Aorta (tissue), 5 donors: Measurements from ENCODE around the gene FRY. TPM values are rescaled to one million over a fixed set of nuclear protein-coding genes. Genes with fewer than 3 reads are reported as not detected.

Source experiments
- ATAC-seq: fragments of 200-7000 bp; cut with Tn5 transposase; one replicate; pipeline ENCODE4 v1.9.1; 2022; ENCODE audit warnings: moderate library complexity; ENCODE audit not compliant: low FRiP score
- DNase-seq, 2 donors: peaks; one replicate each; pipeline ENCODE4 v3.0.0-alpha.2; 2020
- H3K27ac ChIP-seq, 2 donors: one replicate each; pipeline ENCODE4 v1.5.1; 2013; ENCODE audit warnings: low read length in 2 of 2, mild to moderate bottlenecking in 2 of 2, moderate library complexity in 2 of 2, control low read depth in 1 of 2, inconsistent platforms in 1 of 2, low read depth in 1 of 2
- H3K27me3 ChIP-seq, 2 donors: one replicate each; pipeline ENCODE4 v1.6.1; 2013; ENCODE audit warnings: control low read depth in 1 of 2, low read length in 1 of 2, mild to moderate bottlenecking in 1 of 2, moderate library complexity in 1 of 2; ENCODE audit not compliant: insufficient read depth in 2 of 2, control insufficient read depth in 1 of 2
- H3K36me3 ChIP-seq, 2 donors: one replicate each; pipeline ENCODE4 v1.6.1; 2013; ENCODE audit warnings: control low read depth in 1 of 2, low read length in 1 of 2, mild to moderate bottlenecking in 1 of 2; ENCODE audit not compliant: insufficient read depth in 2 of 2, control insufficient read depth in 1 of 2
- H3K4me1 ChIP-seq, 2 donors: one replicate each; pipeline ENCODE4 v1.6.1; 2013; ENCODE audit warnings: low read length in 2 of 2, control low read depth in 1 of 2, mild to moderate bottlenecking in 1 of 2, moderate library complexity in 1 of 2; ENCODE audit not compliant: insufficient read depth in 2 of 2, control insufficient read depth in 1 of 2
- H3K4me3 ChIP-seq, 2 donors: one replicate each; pipeline ENCODE4 v1.5.1; 2013; ENCODE audit warnings: low read length in 2 of 2, control low read depth in 1 of 2, mild to moderate bottlenecking in 1 of 2
- H3K9me3 ChIP-seq: one replicate; pipeline ENCODE4 v1.6.1; 2013; ENCODE audit warnings: mild to moderate bottlenecking, low read length; ENCODE audit not compliant: control insufficient read depth
- WGBS, 2 donors: extraction: QIAGEN DNeasy Blood & Tissue Kit; methylation state at CpG; one replicate each; pipeline ENCODE4 v1.1.7; 2013; 5-methylcytosine and 5-hydroxymethylcytosine counted together
- intact Hi-C, 2 donors: fragments of 100-400 bp; cut with DNase I; formaldehyde crosslinking; loops; one replicate each; pipeline versions ENCODE4 v1.14.2 to v1.15.0; 2022
- polyA plus RNA-seq, 2 donors: library from polyadenylated mRNA; stranded (reverse); fragments of 200-250 nt; gene quantifications; one replicate each; pipeline ENCODE4 v1.2.3, GENCODE V29; 2013
- total RNA-seq, 2 donors: library from RNA; stranded (reverse); fragmentation: NEBNext Ultra II Directional; extraction: Animal tissue kit (Norgen Biotek cat#: 25700); gene quantifications; one replicate each; pipeline ENCODE4 v1.2.1, GENCODE V29; 2021
- donor health status: healthy with polysubstance abuse.
- donor health status: Bipolar disorder and iron deficiency.
- donor health status: DM: no; HTN: no; CAD: no.
- donor health status: DM: no; HTN: no; CAD: no.
- donor health status: DM: yes; HTN: yes; CAD: no.

The FRY gene
- total and polyA plus RNA-seq, 4 donors: 24.8 to 328 (median 95.0) TPM

DNA sequence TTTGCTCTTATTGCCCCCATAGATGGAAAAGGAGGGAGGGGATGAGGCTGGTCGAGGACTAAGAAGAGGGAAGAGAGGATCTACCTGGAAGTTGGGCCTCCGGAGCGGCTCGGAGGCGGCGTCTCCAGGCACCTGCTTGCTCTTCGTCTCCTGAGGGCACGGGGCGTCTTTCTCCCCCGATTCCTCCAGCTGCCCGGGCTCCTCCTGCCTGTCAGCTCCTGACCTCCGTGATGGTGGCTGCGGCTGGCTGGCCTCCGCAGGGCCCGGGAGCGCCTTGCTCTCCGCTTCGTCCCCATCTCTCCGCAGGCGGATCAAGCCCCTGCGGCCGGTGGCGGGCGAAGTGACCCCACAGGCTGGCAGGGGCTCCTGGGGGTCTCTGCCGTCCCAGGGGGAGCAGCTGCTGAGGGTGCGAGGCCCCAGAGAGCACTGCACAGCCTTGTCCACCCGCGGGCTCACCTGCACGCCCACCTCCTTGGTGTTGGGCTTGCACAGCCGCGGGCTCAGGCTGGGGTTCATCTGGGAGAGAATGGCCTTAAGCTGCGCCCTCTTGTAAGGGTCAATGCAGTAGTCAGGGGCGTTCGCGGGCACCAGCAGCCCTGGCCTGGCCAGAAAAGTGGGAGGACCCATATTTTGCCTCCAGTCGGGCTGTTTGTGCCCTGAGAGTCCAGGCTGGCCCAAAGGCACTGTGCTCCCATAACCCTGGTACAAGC lies 279.8 kb downstream of the FRY start:
- DNase-seq (no peak), ATAC-seq (no peak)
- Histone ChIP-seq H3K27me3 (no peaks in the 10 kb centered on the region), H3K9me3 (no peaks in the 10 kb centered on the region), H3K4me3 (no peak overlapping the region), H3K36me3 (no peaks in the 10 kb centered on the region), H3K4me1 (no peaks in the 10 kb centered on the region), H3K27ac (no peak overlapping the region)
- 91 to 93% methylated on average over 36 of the region's 36 CpGs for WGBS, 2 donors
- intact Hi-C loops: loop anchor here (2.0 to 5.0 kb wide), 4 partner anchors 64 to 401 kb away; no protein-coding TSS in a partner anchor

DNA sequence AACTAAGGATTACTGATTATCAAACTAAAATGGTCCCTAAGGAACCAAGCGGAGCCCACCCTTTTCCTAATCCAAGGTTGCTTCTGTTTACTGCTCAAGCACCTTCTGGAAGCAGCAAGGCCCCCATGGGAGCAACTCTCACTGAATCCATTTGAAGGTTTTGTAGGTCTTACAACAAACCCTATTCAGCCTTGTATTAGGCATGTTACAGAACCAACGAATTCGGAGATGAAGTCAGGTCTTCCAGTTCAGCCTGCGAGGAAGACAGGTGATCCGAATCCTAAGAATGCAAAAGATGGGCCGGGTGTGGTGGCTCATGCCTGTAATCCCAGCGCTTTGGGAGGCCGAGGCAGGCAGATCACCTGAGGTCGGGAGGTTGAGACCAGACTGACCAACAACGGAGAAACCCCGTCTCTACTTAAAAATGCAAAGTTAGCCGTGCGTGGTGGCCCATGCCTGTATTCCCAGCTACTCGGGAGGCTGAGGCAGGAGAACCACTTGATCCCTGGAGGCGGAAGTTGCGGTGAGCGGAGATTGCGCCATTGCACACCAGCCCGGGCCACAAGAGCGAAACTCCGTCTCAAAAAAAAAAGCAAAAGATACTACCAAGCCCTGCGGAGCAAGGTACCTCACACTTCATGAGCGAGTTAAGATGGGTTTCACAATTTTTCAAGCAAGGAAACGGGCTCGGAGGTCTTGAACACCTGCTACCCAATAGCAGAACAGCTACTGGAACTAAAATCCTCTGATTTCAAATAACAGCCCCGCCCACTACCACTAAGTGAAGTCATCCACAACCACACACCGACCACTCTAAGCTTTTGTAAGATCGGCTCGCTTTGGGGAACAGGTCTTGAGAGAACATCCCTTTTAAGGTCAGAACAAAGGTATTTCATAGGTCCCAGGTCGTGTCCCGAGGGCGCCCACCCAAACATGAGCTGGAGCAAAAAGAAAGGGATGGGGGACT lies 283.0 kb downstream of the FRY start:
- Histone ChIP-seq H3K4me1 (no peaks in the 10 kb centered on the region), H3K27me3 (no peaks in the 10 kb centered on the region), H3K36me3 (no peaks in the 10 kb centered on the region), H3K4me3 (peak overlapping the region; percentile 56 to 77), H3K27ac (peak overlapping the region; percentile 65 to 98), H3K9me3 (no peaks in the 10 kb centered on the region)
- intact Hi-C loops: loop anchor here (5.0 kb wide), 4 partner anchors 67 to 402 kb away; partner anchors contain the start of gene N4BP2L2 (in 1 of the 2)
- ATAC-seq (peak; percentile 69), DNase-seq (peak; percentile 82)
- 73 to 78% methylated on average over 32 of the region's 32 CpGs for WGBS, 2 donors

GRCh38 chr13:32315238-32316027 lies 283.9 kb downstream of the FRY start, which contains the start of the genes BRCA2 and ZAR1L:
Gene BRCA2, plus strand, starts transcription at chr13:32315508. Its CDS starts 953 bp downstream, at chr13:32316461.
Gene ZAR1L, minus strand, starts transcription at chr13:32315363. Its CDS starts 3,438 bp downstream, at chr13:32311925.
- peak within 1 kb of the TSS; percentile 65 to 98 for H3K27ac ChIP-seq
- DNase-seq (peak; percentile 96 to 97), ATAC-seq (peak; percentile 98)
- H3K4me1 ChIP-seq: no peaks in the 10 kb centered on the region
- intact Hi-C loops: loop anchor here in 1 of 2 donors (5.0 kb wide), 1 partner anchor 222 kb away; the partner anchor contains the start of gene N4BP2L2
- WGBS, 2 donors: 0 to 1% methylated on average over 60 of the region's 60 CpGs
- H3K9me3 ChIP-seq: no peaks in the 10 kb centered on the region
- H3K36me3 ChIP-seq: no peaks in the 10 kb centered on the region
- H3K27me3 ChIP-seq: no peaks in the 10 kb centered on the region
- peak within 1 kb of the TSS; percentile 56 to 89 for H3K4me3 ChIP-seq

DNA sequence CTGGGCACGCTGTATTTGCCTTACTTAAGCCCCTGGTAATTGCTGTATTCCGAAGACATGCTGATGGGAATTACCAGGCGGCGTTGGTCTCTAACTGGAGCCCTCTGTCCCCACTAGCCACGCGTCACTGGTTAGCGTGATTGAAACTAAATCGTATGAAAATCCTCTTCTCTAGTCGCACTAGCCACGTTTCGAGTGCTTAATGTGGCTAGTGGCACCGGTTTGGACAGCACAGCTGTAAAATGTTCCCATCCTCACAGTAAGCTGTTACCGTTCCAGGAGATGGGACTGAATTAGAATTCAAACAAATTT lies 284.4 kb downstream of the FRY start:
- intact Hi-C loops: loop anchor here in 1 of 2 donors (5.0 kb wide), 1 partner anchor 221 kb away; the partner anchor contains the start of gene N4BP2L2
- WGBS, 2 donors: 0% methylated on average over 13 of the region's 13 CpGs
- Histone ChIP-seq H3K27ac (peak overlapping the region in 1 of 2 donors; percentile 85), H3K4me3 (peak overlapping the region; percentile 56 to 89), H3K4me1 (no peaks in the 10 kb centered on the region), H3K9me3 (no peaks in the 10 kb centered on the region), H3K36me3 (no peaks in the 10 kb centered on the region), H3K27me3 (no peaks in the 10 kb centered on the region)
- ATAC-seq: no peak
- no peak for DNase-seq

DNA sequence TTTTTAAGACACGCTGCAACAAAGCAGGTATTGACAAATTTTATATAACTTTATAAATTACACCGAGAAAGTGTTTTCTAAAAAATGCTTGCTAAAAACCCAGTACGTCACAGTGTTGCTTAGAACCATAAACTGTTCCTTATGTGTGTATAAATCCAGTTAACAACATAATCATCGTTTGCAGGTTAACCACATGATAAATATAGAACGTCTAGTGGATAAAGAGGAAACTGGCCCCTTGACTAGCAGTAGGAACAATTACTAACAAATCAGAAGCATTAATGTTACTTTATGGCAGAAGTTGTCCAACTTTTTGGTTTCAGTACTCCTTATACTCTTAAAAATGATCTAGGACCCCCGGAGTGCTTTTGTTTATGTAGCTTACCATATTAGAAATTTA lies 284.9 kb downstream of the FRY start:
- 34 to 37% methylated on average over 6 of the region's 6 CpGs for WGBS, 2 donors
- Histone ChIP-seq H3K9me3 (no peaks in the 10 kb centered on the region), H3K27ac (no peak overlapping the region), H3K36me3 (no peaks in the 10 kb centered on the region), H3K4me1 (no peaks in the 10 kb centered on the region), H3K27me3 (no peaks in the 10 kb centered on the region), H3K4me3 (peak overlapping the region; percentile 56 to 89)
- ATAC-seq (no peak), DNase-seq (no peak)
- intact Hi-C loops: loop anchor here in 1 of 2 donors (5.0 kb wide), 1 partner anchor 221 kb away; the partner anchor contains the start of gene N4BP2L2

DNA sequence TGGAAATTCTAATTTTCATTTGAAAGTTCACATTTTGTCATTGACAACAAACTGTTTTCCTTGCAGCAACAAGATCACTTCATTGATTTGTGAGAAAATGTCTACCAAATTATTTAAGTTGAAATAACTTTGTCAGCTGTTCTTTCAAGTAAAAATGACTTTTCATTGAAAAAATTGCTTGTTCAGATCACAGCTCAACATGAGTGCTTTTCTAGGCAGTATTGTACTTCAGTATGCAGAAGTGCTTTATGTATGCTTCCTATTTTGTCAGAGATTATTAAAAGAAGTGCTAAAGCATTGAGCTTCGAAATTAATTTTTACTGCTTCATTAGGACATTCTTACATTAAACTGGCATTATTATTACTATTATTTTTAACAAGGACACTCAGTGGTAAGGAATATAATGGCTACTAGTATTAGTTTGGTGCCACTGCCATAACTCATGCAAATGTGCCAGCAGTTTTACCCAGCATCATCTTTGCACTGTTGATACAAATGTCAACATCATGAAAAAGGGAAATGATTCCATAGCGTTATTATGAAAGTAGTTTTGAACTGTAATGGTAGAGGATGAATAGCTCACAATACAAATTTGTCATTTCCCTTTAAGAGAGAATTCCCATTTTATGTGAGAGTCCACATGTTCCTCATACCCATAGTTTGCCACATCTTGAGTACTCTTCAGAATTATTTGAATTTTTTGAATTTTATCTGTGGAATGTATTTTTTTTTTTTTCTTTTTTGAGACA lies 286.3 kb downstream of the FRY start:
- H3K27ac ChIP-seq: no peak overlapping the region
- no peaks in the 10 kb centered on the region for H3K27me3 ChIP-seq
- 80 to 81% methylated on average over 2 of the region's 2 CpGs for WGBS, 2 donors
- H3K36me3 ChIP-seq: no peaks in the 10 kb centered on the region
- no peaks in the 10 kb centered on the region for H3K9me3 ChIP-seq
- H3K4me1 ChIP-seq: no peaks in the 10 kb centered on the region
- DNase-seq (no peak), ATAC-seq (no peak)
- intact Hi-C loops: loop anchor here in 1 of 2 donors (5.0 kb wide), 1 partner anchor 219 kb away; the partner anchor contains the start of gene N4BP2L2
- H3K4me3 ChIP-seq: no peak overlapping the region

DNA sequence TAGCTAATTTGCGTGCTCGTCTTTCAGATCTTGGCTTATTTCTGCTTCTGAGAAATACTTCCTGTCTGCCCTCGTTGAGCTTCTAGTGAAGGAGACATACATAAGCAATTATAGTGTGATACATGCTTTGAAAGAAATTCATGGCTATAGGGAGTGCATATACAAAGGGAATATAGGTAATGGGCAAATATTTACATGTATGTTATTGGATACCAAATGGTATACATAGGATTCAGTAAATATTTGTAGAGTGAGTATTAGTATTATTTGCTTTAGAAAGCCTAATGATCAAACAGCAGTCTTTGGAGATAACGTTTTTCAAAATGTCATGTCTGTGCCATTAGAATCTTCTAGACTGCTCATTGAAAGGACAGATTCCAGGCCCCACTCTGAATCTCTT lies 289.0 kb downstream of the FRY start:
- WGBS, 2 donors: 85 to 86% methylated on average over 4 of the region's 4 CpGs
- Histone ChIP-seq H3K27ac (no peak overlapping the region), H3K36me3 (no peaks in the 10 kb centered on the region), H3K9me3 (no peaks in the 10 kb centered on the region), H3K4me3 (no peak overlapping the region), H3K4me1 (peaks cover 0 to 2% of the 10 kb centered on the region in 2 donors), H3K27me3 (no peaks in the 10 kb centered on the region)
- ATAC-seq: no peak
- intact Hi-C loops: loop anchor here in 1 of 2 donors (5.0 kb wide), 1 partner anchor 107 kb away; the partner anchor contains the start of gene N4BP2L1
- DNase-seq: no peak
